Measurements from ENCODE around the gene CSPG5. TPM values are rescaled to one million over a fixed set of nuclear protein-coding genes. Genes with fewer than 3 reads are reported as not detected.

Gene CSPG5
- total RNA-seq, 1 experiment from 2014 or later: 7.4 TPM

DNA sequence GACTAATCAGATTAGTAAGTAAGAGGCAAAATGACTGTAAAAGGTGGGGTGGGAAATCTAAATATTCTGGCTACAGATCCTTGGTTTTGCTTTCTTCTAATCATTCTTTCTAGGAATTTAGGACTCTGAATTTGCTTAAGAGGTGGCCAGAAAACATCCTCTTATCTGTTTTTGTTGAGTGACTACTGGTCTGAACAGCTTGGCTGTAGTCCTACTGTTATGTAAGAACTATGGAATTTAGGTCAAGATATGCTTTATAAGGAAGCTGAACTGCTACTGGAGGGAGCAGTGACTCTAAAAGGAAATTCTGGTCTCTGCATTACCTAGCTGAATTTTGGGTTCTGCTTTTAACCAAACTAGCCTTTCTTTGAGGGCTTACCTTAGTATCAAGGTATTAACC lies 33.5 kb upstream of the CSPG5 start:
- no peak for DNase-seq
- Mint-ChIP-seq H3K27me3 (ENCODE audit: unreplicated experiment) (no peaks in the 10 kb centered on the region), H3K27ac (ENCODE audit: unreplicated experiment) (peak overlapping the region; percentile 57), H3K36me3 (ENCODE audit: insufficient read depth, unreplicated experiment) (peaks cover 29% of the 10 kb centered on the region), H3K4me1 (ENCODE audit: low read depth, unreplicated experiment) (peaks cover 12% of the 10 kb centered on the region), H3K9me3 (ENCODE audit: low read depth, unreplicated experiment) (no peaks in the 10 kb centered on the region), H3K4me3 (ENCODE audit: low read depth, unreplicated experiment) (no peak overlapping the region)
- BruUV-seq (replicated peaks): no TSS peak
- CTCF ChIA-PET: interaction anchor here (0.5 to 0.9 kb wide), 3 partner anchors 85 to 1824 kb away, joined by 3 to 4 read pairs (median 3); no protein-coding TSS in a partner anchor
- intact Hi-C loops (cut with micrococcal nuclease; ENCODE audit: unreplicated experiment): loop anchor here (1.0 kb wide), 1 partner anchor 90 kb away; no protein-coding TSS in a partner anchor
- TF ChIP-seq, protein P1, sequence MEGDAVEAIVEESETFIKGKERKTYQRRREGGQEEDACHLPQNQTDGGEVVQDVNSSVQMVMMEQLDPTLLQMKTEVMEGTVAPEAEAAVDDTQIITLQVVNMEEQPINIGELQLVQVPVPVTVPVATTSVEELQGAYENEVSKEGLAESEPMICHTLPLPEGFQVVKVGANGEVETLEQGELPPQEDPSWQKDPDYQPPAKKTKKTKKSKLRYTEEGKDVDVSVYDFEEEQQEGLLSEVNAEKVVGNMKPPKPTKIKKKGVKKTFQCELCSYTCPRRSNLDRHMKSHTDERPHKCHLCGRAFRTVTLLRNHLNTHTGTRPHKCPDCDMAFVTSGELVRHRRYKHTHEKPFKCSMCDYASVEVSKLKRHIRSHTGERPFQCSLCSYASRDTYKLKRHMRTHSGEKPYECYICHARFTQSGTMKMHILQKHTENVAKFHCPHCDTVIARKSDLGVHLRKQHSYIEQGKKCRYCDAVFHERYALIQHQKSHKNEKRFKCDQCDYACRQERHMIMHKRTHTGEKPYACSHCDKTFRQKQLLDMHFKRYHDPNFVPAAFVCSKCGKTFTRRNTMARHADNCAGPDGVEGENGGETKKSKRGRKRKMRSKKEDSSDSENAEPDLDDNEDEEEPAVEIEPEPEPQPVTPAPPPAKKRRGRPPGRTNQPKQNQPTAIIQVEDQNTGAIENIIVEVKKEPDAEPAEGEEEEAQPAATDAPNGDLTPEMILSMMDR (IDR thresholded peaks at IDR 0.05; ENCODE audit: unreplicated experiment): no peak

- H3K36me3 Mint-ChIP-seq (ENCODE audit: insufficient read depth, unreplicated experiment): peaks cover 32% of the 10 kb centered on the region
- no TSS peak for BruUV-seq (replicated peaks)
- CTCF ChIA-PET: interaction anchor here (0.5 to 0.7 kb wide), 3 partner anchors 16 to 1824 kb away, joined by 3 read pairs; no protein-coding TSS in a partner anchor
- no peaks in the 10 kb centered on the region for H3K27me3 Mint-ChIP-seq (ENCODE audit: unreplicated experiment)
- TF ChIP-seq, protein P1 (IDR thresholded peaks at IDR 0.05; ENCODE audit: unreplicated experiment): no peak
- H3K9me3 Mint-ChIP-seq (ENCODE audit: low read depth, unreplicated experiment): no peaks in the 10 kb centered on the region
- no peak overlapping the region for H3K4me3 Mint-ChIP-seq (ENCODE audit: low read depth, unreplicated experiment)
- intact Hi-C loops (cut with micrococcal nuclease; ENCODE audit: unreplicated experiment): no loop called here
- H3K27ac Mint-ChIP-seq (ENCODE audit: unreplicated experiment): peak overlapping the region; percentile 57
- DNase-seq: no peak
- H3K4me1 Mint-ChIP-seq (ENCODE audit: low read depth, unreplicated experiment): peaks cover 12% of the 10 kb centered on the region
These were observed 32.9 kb upstream of the CSPG5 start for GRCh38 chr3:47611576-47611975.

GRCh38 chr3:47610583-47610982 lies 31.9 kb upstream of the CSPG5 start:
- no TSS peak for BruUV-seq (replicated peaks)
- H3K27ac Mint-ChIP-seq (ENCODE audit: unreplicated experiment): no peak overlapping the region
- H3K27me3 Mint-ChIP-seq (ENCODE audit: unreplicated experiment): no peaks in the 10 kb centered on the region
- no peak overlapping the region for H3K4me3 Mint-ChIP-seq (ENCODE audit: low read depth, unreplicated experiment)
- TF ChIP-seq, protein P1 (IDR thresholded peaks at IDR 0.05; ENCODE audit: unreplicated experiment): no peak
- H3K36me3 Mint-ChIP-seq (ENCODE audit: insufficient read depth, unreplicated experiment): peaks cover 41% of the 10 kb centered on the region
- no peaks in the 10 kb centered on the region for H3K9me3 Mint-ChIP-seq (ENCODE audit: low read depth, unreplicated experiment)
- no peak for DNase-seq
- intact Hi-C loops (cut with micrococcal nuclease; ENCODE audit: unreplicated experiment): no loop called here
- H3K4me1 Mint-ChIP-seq (ENCODE audit: low read depth, unreplicated experiment): peaks cover 12% of the 10 kb centered on the region
- CTCF ChIA-PET: no interaction called here

GRCh38 chr3:47607335-47607734 lies 28.7 kb upstream of the CSPG5 start:
- no peak for DNase-seq
- H3K36me3 Mint-ChIP-seq (ENCODE audit: insufficient read depth, unreplicated experiment): peaks cover 56% of the 10 kb centered on the region

More at GRCh38 chr3:47607335-47607734, 28.7 kb upstream of the CSPG5 start:
- no peaks in the 10 kb centered on the region for H3K9me3 Mint-ChIP-seq (ENCODE audit: low read depth, unreplicated experiment)
- CTCF ChIA-PET: no interaction called here
- BruUV-seq (replicated peaks): no TSS peak
- TF ChIP-seq, protein P1 (IDR thresholded peaks at IDR 0.05; ENCODE audit: unreplicated experiment): no peak
- H3K27me3 Mint-ChIP-seq (ENCODE audit: unreplicated experiment): no peaks in the 10 kb centered on the region
- peaks cover 10% of the 10 kb centered on the region for H3K4me1 Mint-ChIP-seq (ENCODE audit: low read depth, unreplicated experiment)
- no peak overlapping the region for H3K27ac Mint-ChIP-seq (ENCODE audit: unreplicated experiment)
- H3K4me3 Mint-ChIP-seq (ENCODE audit: low read depth, unreplicated experiment): no peak overlapping the region
- intact Hi-C loops (cut with micrococcal nuclease; ENCODE audit: unreplicated experiment): no loop called here

All from Calu3 (cell line).